GM23338 (cell line): ENCODE results near the gene PGLYRP4. TPM values are rescaled to one million over a fixed set of nuclear protein-coding genes. Genes with fewer than 3 reads are reported as not detected.

Experiments used
- ATAC-seq: fragments of 200-7000 bp; cut with Tn5 transposase; 3 replicates; pipeline ENCODE4 v1.9.1; 2020
- DNase-seq: peaks from one replicate; pipeline ENCODE4 v3.0.0-alpha.2; 2015; ENCODE audit warnings: low spot score
- H2AFZ ChIP-seq: fragments of 200-600 bp; sonication (generic); 2 replicates; pipeline ENCODE4 v1.8.0; 2016; ENCODE audit warnings: antibody characterized with exemption, mild to moderate bottlenecking, moderate library complexity
- H3F3A ChIP-seq: fragments of 200-600 bp; sonication (generic); replicated peaks from 2 replicates; pipeline ENCODE4 v1.8.0; 2017; ENCODE audit warnings: antibody characterized with exemption, mixed run types, low read depth
- H3K27ac ChIP-seq: fragments of 200-600 bp; sonication (generic); 2 replicates; pipeline ENCODE4 v1.6.1; 2016; ENCODE audit warnings: low read depth
- H3K27me3 ChIP-seq: fragments of 200-600 bp; sonication (generic); 2 replicates; pipeline ENCODE4 v1.8.0; 2016; ENCODE audit warnings: mild to moderate bottlenecking, mixed run types, moderate library complexity; ENCODE audit not compliant: insufficient read depth
- H3K36me3 ChIP-seq: fragments of 200-600 bp; sonication (generic); 2 replicates; pipeline ENCODE4 v1.8.0; 2016; ENCODE audit warnings: mild to moderate bottlenecking; ENCODE audit not compliant: insufficient read depth
- H3K4me1 ChIP-seq: fragments of 200-600 bp; sonication (generic); 2 replicates; pipeline ENCODE4 v1.8.0; 2016; ENCODE audit warnings: mild to moderate bottlenecking, moderate library complexity; ENCODE audit not compliant: insufficient read depth
- H3K4me2 ChIP-seq: fragments of 200-600 bp; sonication (generic); 2 replicates; pipeline ENCODE4 v1.7.1; 2017; ENCODE audit warnings: mixed run types
- H3K4me3 ChIP-seq: fragments of 200-600 bp; sonication (generic); 2 replicates; pipeline ENCODE4 v1.6.1; 2016; ENCODE audit warnings: mixed run types
- H3K79me2 ChIP-seq: fragments of 200-600 bp; sonication (generic); replicated peaks from 2 replicates; pipeline ENCODE4 v1.8.0; 2017; ENCODE audit warnings: mild to moderate bottlenecking; ENCODE audit not compliant: insufficient read depth
- H3K9me2 ChIP-seq: fragments of 200-600 bp; sonication (generic); 2 replicates; pipeline ENCODE4 v1.8.0; 2017; ENCODE audit not compliant: insufficient read depth
- H4K20me1 ChIP-seq: fragments of 200-600 bp; sonication (generic); replicated peaks from 2 replicates; pipeline ENCODE4 v1.8.0; 2017; ENCODE audit warnings: mild to moderate bottlenecking; ENCODE audit not compliant: insufficient read depth
- H3K27ac Mint-ChIP-seq: 2 replicates; pipeline ENCODE4 v1.8.0; 2020; ENCODE audit warnings: inconsistent platforms, mild to moderate bottlenecking, moderate library complexity, mixed read lengths
- H3K27me3 Mint-ChIP-seq: 3 replicates; pipeline ENCODE4 v1.8.0; 2022; ENCODE audit warnings: low read depth, mild to moderate bottlenecking, moderate library complexity, mixed read lengths, inconsistent platforms; ENCODE audit not compliant: insufficient read depth, poor library complexity
- H3K36me3 Mint-ChIP-seq: 3 replicates; pipeline ENCODE4 v1.8.0; 2021; ENCODE audit warnings: low read depth, mild to moderate bottlenecking, inconsistent platforms, moderate library complexity, mixed read lengths
- H3K4me1 Mint-ChIP-seq: 3 replicates; pipeline ENCODE4 v1.8.0; 2020; ENCODE audit warnings: mild to moderate bottlenecking, inconsistent platforms, mixed read lengths
- H3K4me3 Mint-ChIP-seq: 3 replicates; pipeline ENCODE4 v1.8.0; 2021; ENCODE audit warnings: moderate library complexity, mild to moderate bottlenecking, inconsistent platforms, mixed read lengths
- H3K9me3 Mint-ChIP-seq: 3 replicates; pipeline ENCODE4 v1.8.0; 2020; ENCODE audit warnings: moderate library complexity, mild to moderate bottlenecking, inconsistent platforms, mixed read lengths
- CREB1 ChIP-seq: fragments of 250-450 bp; sonication (Bioruptor Pico); IDR thresholded peaks from 2 replicates; pipeline ENCODE4 v1.5.0; 2020; ENCODE audit warnings: low read depth, mild to moderate bottlenecking, moderate library complexity
- CTCF ChIP-seq, 2 experiments: fragments of 200-600 bp in 1 of 2; sonication (generic) in 1 of 2; conservative IDR thresholded peaks; 2 replicates each; pipeline versions ENCODE4 v1.5.1 to v1.6.1; 2016 to 2017; ENCODE audit warnings: antibody characterized with exemption in 2 of 2, low read depth in 2 of 2, mild to moderate bottlenecking in 2 of 2, moderate library complexity in 1 of 2
- ETS1 ChIP-seq: IDR thresholded peaks from 2 replicates; pipeline ENCODE4 v1.6.1; 2016; ENCODE audit warnings: antibody characterized with exemption
- EZH2 ChIP-seq: fragments of 200-600 bp; sonication (generic); IDR thresholded peaks from one replicate; pipeline ENCODE4 v1.8.0; 2017; ENCODE audit warnings: antibody characterized with exemption, mild to moderate bottlenecking, low read depth; ENCODE audit not compliant: unreplicated experiment
- EZH2phosphoT487 ChIP-seq: fragments of 200-600 bp; sonication (generic); IDR thresholded peaks from one replicate; pipeline ENCODE4 v1.8.1; 2018; ENCODE audit warnings: antibody characterized with exemption; ENCODE audit not compliant: unreplicated experiment
- JUNB ChIP-seq: IDR thresholded peaks from one replicate; pipeline ENCODE4 v1.6.1; 2016; ENCODE audit warnings: antibody characterized with exemption; ENCODE audit not compliant: unreplicated experiment
- NANOG ChIP-seq: IDR thresholded peaks from 2 replicates; pipeline ENCODE4 v1.6.1; 2016; ENCODE audit warnings: antibody characterized with exemption, borderline replicate concordance
- POLR2AphosphoS5 ChIP-seq: IDR thresholded peaks from 2 replicates; pipeline ENCODE4 v1.6.1; 2016; ENCODE audit warnings: antibody characterized with exemption, low read depth
- REST ChIP-seq: IDR thresholded peaks from one replicate; pipeline ENCODE4 v1.6.1; 2018; ENCODE audit warnings: antibody characterized with exemption; ENCODE audit not compliant: unreplicated experiment
- STAT1 ChIP-seq: IDR thresholded peaks from one replicate; pipeline ENCODE4 v1.6.1; 2016; ENCODE audit warnings: antibody characterized with exemption; ENCODE audit not compliant: unreplicated experiment
- ZNF114 ChIP-seq: fragments of 250-450 bp; sonication (Bioruptor Pico); IDR thresholded peaks from 2 replicates; pipeline ENCODE4 v1.5.0; 2020; ENCODE audit warnings: mild to moderate bottlenecking, moderate library complexity
- ZNF331 ChIP-seq: fragments of 250-450 bp; sonication (Bioruptor Pico); IDR thresholded peaks from 2 replicates; pipeline ENCODE4 v1.5.0; 2020; ENCODE audit warnings: low read depth, mild to moderate bottlenecking, moderate library complexity
- ZNF462 ChIP-seq: fragments of 250-450 bp; sonication (Bioruptor Pico); IDR thresholded peaks from 2 replicates; pipeline ENCODE4 v1.5.0; 2020; ENCODE audit warnings: mild to moderate bottlenecking, moderate library complexity
- polyA plus RNA-seq: library from polyadenylated mRNA; unstranded; fragments of >200 nt; fragmentation: Nextera tagmentation; extraction: Ambion mirVana; gene quantifications from 2 replicates; pipeline ENCODE4 v1.2.1, GENCODE V29; 2016
- total RNA-seq: library from RNA; depleted of rRNA; stranded (reverse); fragments of >200 nt; shearing (Covaris generic); gene quantifications from 2 replicates; pipeline ENCODE4 v1.2.3, GENCODE V29; 2014

Gene PGLYRP4
- total and polyA plus RNA-seq, 2 experiments from 2014 or later, result not detected

- no peaks in the 10 kb centered on the region for H3K36me3 ChIP-seq
- ATAC-seq (no peak), DNase-seq (no peak)
- H3K9me2 ChIP-seq, result peaks cover 22% of the 10 kb centered on the region
- H3F3A ChIP-seq, result no peaks in the 10 kb centered on the region
- H3K4me2 ChIP-seq, result no peak overlapping the region
- Mint-ChIP-seq H3K27me3 (peaks cover 7% of the 10 kb centered on the region), H3K9me3 (no peaks in the 10 kb centered on the region), H3K27ac (no peak overlapping the region), H3K36me3 (no peaks in the 10 kb centered on the region), H3K4me1 (peaks cover 12% of the 10 kb centered on the region; the same call in 2 of the 3 replicates), H3K4me3 (no peak overlapping the region)
- H3K4me3 ChIP-seq, result no peak overlapping the region
- no peaks in the 10 kb centered on the region for H4K20me1 ChIP-seq
- H2AFZ ChIP-seq, result peak overlapping the region; percentile 7; the same call in 1 of the 2 replicates
- TF ChIP-seq NANOG (no peak), ZNF462 (CRISPR knock-in tag) (no peak), REST (no peak), EZH2 (no peak), JUNB (no peak), STAT1 (no peak), CREB1 (CRISPR knock-in tag) (no peak), POLR2AphosphoS5 (no peak), ETS1 (no peak), ZNF331 (CRISPR knock-in tag) (no peak), EZH2phosphoT487 (no peak), CTCF (conservative IDR thresholded peaks at IDR 0.05; ENCODE audit: low read depth in 2 of 2) (no peak), ZNF114 (CRISPR knock-in tag) (no peak)
- no peaks in the 10 kb centered on the region for H3K4me1 ChIP-seq
- no peak overlapping the region for H3K27ac ChIP-seq
- H3K27me3 ChIP-seq, result no peaks in the 10 kb centered on the region
- no peaks in the 10 kb centered on the region for H3K79me2 ChIP-seq
Observed at GRCh38 chr1:153339802-153340201, 8.8 kb downstream of the PGLYRP4 start.
